M059J (cell line): ENCODE results near the gene THSD7B. TPM values are rescaled to one million over a fixed set of nuclear protein-coding genes. Genes with fewer than 3 reads are reported as not detected.
"Not testable (repeated sequence)": the region's sequence is repeated elsewhere in the genome, so short reads cannot be mapped to it uniquely, and the experiment has no call there.

ENCODE experiments used
- DNase-seq: peaks from one replicate; pipeline ENCODE4 v3.0.0-alpha.2; 2012; ENCODE audit warnings: low read depth
- total RNA-seq: library from RNA; depleted of rRNA; stranded (reverse); fragments of >200 nt; shearing (Covaris generic); gene quantifications from 2 replicates; pipeline ENCODE4 v1.2.3, GENCODE V29; 2014

THSD7B gene
- total RNA-seq, 1 experiment from 2014 or later, result 0.05 TPM

DNA sequence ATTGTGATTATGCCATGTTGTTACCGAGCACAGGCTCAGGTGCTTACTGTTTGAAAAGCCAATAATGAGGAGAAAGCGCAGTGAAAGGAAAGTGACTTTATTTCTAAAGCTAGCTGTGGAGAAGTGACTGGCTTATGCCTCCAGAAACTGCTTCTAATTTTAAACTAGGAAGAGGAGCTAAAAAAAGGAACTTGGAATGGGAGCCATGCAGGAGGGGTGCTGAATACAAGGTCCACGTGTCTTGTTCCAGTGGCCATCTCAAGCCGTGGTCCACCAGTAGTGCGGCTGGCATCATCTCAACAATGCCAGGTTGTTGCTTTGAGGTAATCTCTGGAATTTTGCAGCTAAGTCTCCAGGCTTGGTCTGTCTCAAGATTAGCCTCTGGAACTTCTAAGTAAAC is 282.0 kb downstream of the THSD7B start:
- DNase-seq, result no peak

- DNase-seq, result no peak
Observed at GRCh38 chr2:137048455-137048854, 283.1 kb downstream of the THSD7B start.

DNA sequence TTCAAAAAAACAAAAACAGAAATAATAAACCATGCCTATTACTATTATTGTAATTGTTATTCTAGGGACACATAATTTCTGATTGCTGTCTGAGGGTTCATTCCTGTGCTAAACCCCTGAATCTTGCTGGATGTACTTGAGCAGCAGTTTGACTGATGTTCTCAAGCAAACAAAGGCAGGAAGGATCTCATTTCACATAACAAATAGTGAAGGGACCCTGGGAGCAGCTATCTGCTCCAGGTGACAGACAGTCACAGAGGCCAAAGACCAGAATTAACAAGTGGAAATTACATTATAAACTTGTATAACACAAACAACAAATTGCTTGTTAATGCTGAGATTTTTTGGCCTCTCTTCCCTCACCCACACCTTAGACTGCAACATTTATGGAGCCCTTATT is 284.2 kb downstream of the THSD7B start:
- DNase-seq, result no peak

DNA sequence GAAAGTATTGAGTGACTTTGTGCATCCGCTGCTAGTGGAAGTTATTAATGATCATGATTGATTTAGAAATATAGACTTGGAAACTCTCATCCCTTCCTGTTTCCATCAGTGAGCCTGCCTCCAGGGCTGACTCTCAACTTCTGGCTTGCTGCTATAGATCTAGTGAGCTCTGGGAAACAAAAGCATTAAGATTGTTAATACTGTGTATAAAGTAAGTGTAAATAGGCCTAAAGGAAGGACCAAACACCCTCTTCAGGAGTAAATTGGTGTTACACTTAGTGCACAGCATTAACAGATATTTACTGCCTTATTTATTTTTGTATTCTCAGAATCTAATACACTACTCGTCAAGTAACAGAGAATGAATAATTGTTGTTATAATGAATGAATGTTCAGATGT is 285.6 kb downstream of the THSD7B start:
- DNase-seq, result no peak

DNA sequence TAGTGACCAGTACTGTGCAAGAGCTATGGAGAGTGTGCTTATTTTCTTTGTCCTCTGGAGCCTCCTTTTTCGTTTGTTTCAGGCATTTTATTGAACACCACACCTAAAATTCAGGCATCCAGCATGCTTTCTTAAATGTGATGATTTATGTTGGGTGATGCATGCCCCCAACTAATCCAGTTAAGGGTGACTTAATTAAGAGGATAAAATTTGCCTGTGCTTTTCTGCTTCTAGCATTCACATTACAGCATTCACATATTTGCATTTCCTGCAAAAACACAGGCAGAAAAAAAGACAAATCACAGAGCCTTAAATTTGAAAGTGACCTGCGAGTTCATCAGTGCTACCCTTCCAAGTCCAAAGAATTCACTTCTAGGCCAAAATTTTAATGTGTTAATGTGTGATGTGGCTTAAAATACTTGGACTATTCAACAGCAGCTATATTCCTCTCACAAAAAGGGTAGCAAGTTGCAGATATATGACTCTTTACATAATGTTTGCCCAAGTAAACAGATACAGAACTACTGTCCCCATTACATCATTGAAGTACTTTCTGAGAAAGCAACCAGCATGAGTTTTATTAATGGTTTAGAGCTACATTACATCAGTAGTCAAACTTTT is 286.5 kb downstream of the THSD7B start:
- no peak for DNase-seq

DNA sequence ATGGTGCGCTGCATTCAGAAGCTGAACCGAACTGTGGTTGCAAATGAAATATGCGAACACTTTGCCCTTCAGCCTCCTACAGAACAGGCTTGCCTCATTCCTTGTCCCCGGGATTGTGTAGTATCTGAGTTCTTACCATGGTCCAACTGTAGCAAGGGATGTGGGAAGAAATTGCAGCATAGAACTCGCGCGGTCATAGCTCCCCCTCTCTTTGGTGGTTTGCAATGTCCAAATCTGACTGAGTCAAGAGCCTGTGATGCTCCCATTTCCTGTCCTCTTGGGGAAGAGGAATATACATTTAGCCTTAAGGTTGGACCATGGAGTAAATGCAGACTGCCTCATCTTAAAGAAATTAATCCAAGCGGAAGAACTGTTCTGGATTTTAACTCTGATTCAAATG is 291.4 kb downstream of the THSD7B start:
- DNase-seq, result no peak

DNA sequence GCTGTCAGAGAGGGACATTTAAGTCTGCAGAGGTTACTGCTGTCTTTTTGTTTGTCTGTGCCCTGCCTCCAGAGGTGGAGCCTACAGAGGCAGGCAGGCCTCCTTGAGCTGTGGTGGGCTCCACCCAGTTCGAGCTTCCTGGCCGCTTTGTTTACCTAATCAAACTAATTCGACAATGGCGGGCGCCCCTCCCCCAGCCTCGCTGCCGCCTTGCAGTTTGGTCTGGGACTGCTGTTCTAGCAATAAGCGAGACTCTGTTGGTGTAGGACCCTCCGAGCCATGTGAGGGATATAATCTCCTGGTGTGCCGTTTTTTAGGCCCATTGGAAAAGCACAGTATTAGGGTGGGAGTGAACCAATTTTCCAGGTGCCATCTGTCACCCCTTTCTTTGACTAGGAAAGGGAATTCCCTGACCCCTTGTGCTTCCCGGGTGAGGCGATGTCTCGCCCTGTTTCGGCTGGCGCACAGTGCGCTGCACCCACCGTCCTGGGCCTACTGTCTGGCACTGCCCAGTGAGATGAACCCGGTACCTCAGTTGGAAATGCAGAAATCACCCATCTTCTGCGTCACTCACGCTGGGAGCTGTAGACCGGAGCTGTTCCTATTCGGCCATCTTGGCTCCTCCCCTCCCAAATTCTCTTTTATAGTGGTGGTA is 310.9 kb downstream of the THSD7B start:
- not testable (repeated sequence) for DNase-seq

GRCh38 chr2:137091704-137092103 is 326.4 kb downstream of the THSD7B start:
- no peak for DNase-seq

DNA sequence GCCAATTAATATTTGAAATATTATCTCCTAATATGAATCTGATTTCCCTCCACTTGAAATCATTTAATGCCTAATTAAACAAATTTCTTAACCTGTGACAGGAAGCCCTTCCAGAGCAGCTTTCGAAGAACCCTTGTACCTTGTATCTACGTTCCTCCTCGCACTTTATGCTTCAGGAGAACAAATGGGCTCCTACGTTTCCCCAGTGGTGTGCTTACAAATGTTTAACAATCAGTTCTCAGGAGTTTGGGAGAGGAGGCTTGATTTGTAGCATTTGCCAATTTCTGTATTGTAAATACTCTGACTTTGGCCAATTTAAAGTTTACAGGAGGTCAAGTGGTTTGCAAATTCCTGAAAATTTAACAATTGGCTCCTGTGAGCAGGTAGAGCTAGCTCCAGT is 327.8 kb downstream of the THSD7B start:
- no peak for DNase-seq

DNA sequence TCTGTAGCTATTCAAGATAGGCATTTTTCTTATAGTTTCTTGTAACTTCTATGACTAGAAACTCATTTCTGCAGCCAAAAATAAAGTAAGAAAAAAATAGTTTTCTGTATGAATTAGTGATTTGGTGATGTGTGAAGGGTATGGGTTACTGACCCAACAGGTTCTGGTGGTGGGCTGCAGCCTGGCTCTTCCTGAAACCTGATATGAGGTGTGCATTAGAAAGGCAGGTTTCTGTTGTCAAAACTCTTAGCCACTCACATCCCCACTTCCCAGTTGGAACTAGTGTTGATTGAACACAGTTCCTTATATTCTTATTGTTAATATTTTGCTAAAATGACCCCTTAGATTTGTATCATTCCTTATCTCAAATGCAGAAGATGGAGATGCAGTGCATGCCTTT is 330.8 kb downstream of the THSD7B start:
- no peak for DNase-seq

GRCh38 chr2:137096693-137097092 is 331.3 kb downstream of the THSD7B start:
- DNase-seq, result no peak

DNA sequence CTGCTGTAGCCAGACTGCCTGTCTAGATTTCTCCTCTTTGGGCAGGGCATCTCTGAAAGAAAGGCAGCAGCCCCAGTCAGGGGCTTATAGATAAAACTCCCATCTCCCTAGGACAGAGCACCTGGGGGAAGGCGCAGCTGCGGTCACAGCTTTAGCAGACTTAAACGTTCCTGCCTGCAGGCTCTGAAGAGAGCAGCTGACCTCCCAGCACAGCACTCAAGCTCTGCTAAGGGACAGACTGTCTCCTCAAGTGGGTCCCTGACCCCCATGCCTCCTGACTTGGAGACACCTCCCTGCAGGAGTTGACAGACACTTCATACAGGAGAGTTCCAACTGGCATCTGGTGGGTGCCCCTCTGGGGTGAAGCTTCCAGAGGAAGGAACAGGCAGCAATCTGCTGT is 336.5 kb downstream of the THSD7B start:
- not testable (repeated sequence) for DNase-seq

- no peak for DNase-seq
Observed at GRCh38 chr2:137107904-137108303, 342.6 kb downstream of the THSD7B start.

DNA sequence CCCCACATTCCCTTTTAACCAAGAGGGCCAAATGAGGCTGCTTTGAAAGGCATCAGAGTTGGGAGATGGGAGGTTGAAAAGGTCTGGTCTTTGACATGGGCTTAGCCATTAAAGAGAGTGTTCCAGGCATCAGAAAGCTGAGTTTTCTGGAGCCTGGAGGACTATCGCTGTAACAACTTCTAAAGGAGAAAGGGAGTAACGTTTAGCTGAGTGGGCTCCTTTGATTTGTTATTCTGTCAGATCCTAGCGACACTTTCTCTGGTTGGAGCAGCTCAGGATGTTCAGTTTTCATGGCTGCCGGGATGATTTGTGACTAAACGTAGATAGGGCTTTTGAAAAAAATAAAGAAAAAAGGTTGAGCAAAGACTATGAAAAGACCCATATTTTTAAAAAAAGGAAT is 346.6 kb downstream of the THSD7B start:
- no peak for DNase-seq

- DNase-seq, result no peak
Observed at GRCh38 chr2:137115081-137115794, 349.9 kb downstream of the THSD7B start.

GRCh38 chr2:137115795-137116089 is 350.4 kb downstream of the THSD7B start:
- no peak for DNase-seq

DNA sequence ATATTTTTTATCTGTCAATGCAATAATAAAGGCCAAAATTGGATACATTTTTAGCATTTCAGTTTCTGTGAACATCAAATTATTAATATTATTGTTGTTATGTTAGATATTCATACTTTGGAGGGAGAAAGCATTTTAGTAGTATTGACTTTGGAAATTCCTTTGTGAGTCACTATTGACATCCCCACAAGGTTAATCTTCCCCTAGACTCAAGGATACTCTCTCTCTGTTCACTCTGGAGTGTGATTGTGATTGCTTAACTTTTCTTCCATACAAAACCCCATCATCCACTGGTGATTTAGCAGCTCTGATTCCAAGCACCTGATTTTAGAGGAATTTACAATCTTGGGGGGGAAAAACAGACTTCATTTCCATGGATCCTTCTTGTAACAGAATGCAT is 352.0 kb downstream of the THSD7B start:
- no peak for DNase-seq

DNA sequence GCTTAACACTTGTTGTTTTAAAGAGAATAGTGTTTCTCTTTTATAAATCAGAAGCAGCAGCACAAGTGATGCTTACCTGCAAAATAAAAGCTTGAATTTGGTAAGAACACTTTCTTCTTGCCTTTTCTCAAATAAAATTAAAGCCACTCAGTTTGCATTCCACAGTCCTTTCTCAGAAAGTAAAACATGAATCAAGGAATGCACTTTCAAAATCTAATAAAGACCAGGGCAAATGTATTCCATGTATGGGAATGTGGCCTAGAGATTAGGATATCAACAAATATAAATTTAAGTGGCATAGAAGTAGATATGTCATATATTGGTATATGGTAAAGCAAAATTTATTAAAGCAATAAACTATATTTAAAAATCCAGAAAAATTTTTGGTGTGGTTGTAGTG is 352.8 kb downstream of the THSD7B start:
- DNase-seq, result no peak

DNA sequence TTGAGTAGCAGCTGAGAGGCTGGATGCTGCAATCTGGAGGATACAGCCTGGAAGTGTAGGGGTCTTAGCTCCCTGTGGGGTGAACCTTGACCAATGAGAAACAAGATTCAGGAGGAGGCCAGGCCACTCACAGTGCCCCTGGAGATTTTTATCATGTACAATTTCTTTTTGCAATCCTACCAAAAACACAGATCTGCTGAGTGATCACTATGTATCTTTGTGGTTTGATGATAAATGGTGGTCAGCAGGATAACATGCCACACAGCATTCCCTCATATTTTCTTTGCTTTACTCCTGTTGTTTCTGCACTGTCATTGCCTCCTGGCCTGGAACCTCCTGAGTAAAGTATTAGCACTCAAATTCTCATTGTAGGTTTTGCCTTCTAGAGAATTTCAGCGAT is 357.9 kb downstream of the THSD7B start:
- DNase-seq, result peak; percentile 4

- no peak for DNase-seq
Observed at GRCh38 chr2:137133225-137133624, 367.9 kb downstream of the THSD7B start.

GRCh38 chr2:137138263-137138662 is 372.9 kb downstream of the THSD7B start:
- no peak for DNase-seq

DNA sequence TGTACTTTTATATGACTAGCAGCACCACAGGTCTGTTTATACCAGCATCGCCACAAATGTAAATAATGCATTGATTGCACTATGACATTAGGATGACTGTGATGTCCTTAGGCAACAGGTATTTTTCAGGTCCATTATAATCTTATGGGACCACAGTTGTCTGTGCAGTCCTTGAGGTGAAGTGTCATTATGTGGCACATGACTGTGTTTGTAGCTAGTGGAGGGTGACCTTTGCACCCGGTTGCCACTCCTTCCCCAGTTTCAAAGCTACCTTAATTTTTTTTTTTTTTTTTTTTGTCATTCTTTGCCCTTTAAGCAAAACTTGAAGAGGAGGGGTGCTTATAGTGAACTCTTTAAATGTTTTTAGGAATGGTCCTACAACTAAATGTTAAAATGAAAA is 386.4 kb downstream of the THSD7B start:
- DNase-seq, result no peak

GRCh38 chr2:137154946-137155345 is 389.6 kb downstream of the THSD7B start:
- DNase-seq, result no peak
